ENCODE results near the gene NEDD4.

The NEDD4 gene

DNA sequence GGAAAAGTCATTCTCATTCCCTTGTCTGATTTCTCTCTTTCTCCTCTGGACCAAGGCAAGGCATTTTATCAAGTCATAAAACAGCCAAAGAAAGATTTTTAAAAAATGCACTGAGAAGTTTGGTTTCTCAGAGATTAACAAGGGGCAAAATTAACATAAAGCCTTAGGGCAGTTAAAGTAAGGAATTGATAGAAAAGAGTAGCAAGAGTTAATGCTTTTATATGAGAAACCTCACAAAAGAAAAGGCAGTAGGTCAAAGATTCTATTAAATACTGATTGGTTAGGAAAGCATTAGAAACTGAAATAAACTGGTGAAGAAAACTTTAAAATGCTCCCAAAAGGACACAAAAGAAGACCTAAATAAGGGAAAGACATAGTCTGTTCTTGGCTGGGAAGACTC, 129.5 kb downstream of the NEDD4 start:
- Histone ChIP-seq H4K91ac (ENCODE audit: low read depth, low read length) (no peak overlapping the region), H3K79me2 (ENCODE audit: control insufficient read depth, insufficient read depth, low read length, poor library complexity) (no peaks in the 10 kb centered on the region), H2AK5ac (ENCODE audit: low read length) (no peak overlapping the region), H3K9me3 (ENCODE audit: insufficient read depth, low read depth, low read length) (no peaks in the 10 kb centered on the region), H3K27ac (ENCODE audit: low read depth, low read length) (no peak overlapping the region), H3K4me2 (ENCODE audit: low read length) (no peak overlapping the region), H2BK120ac (ENCODE audit: insufficient read depth, low read length, poor library complexity) (no peak overlapping the region), H3K14ac (ENCODE audit: low read length) (no peak overlapping the region), H3K23ac (ENCODE audit: low read length) (no peak overlapping the region), H3K36me3 (ENCODE audit: control insufficient read depth in 1 of 2, insufficient read depth in 2 of 2, low read length in 2 of 2) (no peaks in the 10 kb centered on the region), H2BK12ac (ENCODE audit: low read length) (no peak overlapping the region), H2AFZ (ENCODE audit: insufficient read depth, low read length, poor library complexity) (no peak overlapping the region), H3K4me1 (ENCODE audit: control insufficient read depth in 1 of 2, insufficient read depth in 2 of 2, low read length in 2 of 2) (peaks cover 0 to 2% of the 10 kb centered on the region in 2 experiments), H3K4ac (ENCODE audit: low read depth, low read length) (no peak overlapping the region), H3K18ac (ENCODE audit: low read length) (no peak overlapping the region), H3K79me1 (ENCODE audit: low read length) (no peaks in the 10 kb centered on the region), H3K4me3 (ENCODE audit: low read depth, low read length) (no peak overlapping the region), H3K27me3 (ENCODE audit: insufficient read depth, low read length) (no peaks in the 10 kb centered on the region), H4K12ac (ENCODE audit: low read depth, low read length) (no peak overlapping the region), H4K8ac (ENCODE audit: low read depth, low read length) (no peak overlapping the region), H2BK5ac (ENCODE audit: low read depth, low read length, poor library complexity) (no peak overlapping the region), H3K9ac (ENCODE audit: low read length) (no peak overlapping the region)
- no peak for DNase-seq

DNA sequence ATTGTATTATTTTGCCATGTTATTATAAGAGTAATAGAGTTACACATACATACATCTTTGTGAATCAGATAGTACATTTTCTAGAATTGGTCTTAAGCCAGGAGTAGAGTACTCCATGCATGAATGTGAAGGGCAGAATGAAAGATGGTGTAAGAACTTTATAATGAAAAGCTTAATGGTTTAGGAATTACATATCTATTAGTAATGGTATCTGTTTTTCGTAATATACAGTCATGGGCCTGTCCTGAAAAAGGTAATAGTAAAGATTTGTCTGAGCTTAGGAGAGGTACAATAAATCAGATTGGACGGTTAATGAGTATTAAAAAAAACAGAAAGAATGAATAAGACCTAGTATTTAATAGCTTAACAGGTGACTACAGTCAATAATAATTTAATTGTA, 132.3 kb downstream of the NEDD4 start:
- Histone ChIP-seq H3K36me3 (ENCODE audit: control insufficient read depth in 1 of 2, insufficient read depth in 2 of 2, low read length in 2 of 2) (peaks cover 0 to 4% of the 10 kb centered on the region in 2 experiments), H3K23ac (ENCODE audit: low read length) (no peak overlapping the region), H4K91ac (ENCODE audit: low read depth, low read length) (no peak overlapping the region), H2BK120ac (ENCODE audit: insufficient read depth, low read length, poor library complexity) (no peak overlapping the region), H3K9ac (ENCODE audit: low read length) (no peak overlapping the region), H3K14ac (ENCODE audit: low read length) (no peak overlapping the region), H3K4me3 (ENCODE audit: low read depth, low read length) (no peak overlapping the region), H3K18ac (ENCODE audit: low read length) (no peak overlapping the region), H3K4me2 (ENCODE audit: low read length) (no peak overlapping the region), H3K27ac (ENCODE audit: low read depth, low read length) (no peak overlapping the region), H3K79me1 (ENCODE audit: low read length) (no peaks in the 10 kb centered on the region), H3K27me3 (ENCODE audit: insufficient read depth, low read length) (no peaks in the 10 kb centered on the region), H4K8ac (ENCODE audit: low read depth, low read length) (no peak overlapping the region), H3K4ac (ENCODE audit: low read depth, low read length) (no peak overlapping the region), H2AFZ (ENCODE audit: insufficient read depth, low read length, poor library complexity) (no peak overlapping the region), H3K9me3 (ENCODE audit: insufficient read depth, low read depth, low read length) (no peaks in the 10 kb centered on the region), H2BK5ac (ENCODE audit: low read depth, low read length, poor library complexity) (no peak overlapping the region), H2AK5ac (ENCODE audit: low read length) (no peak overlapping the region), H4K12ac (ENCODE audit: low read depth, low read length) (no peak overlapping the region), H3K79me2 (ENCODE audit: control insufficient read depth, insufficient read depth, low read length, poor library complexity) (no peaks in the 10 kb centered on the region), H3K4me1 (ENCODE audit: control insufficient read depth in 1 of 2, insufficient read depth in 2 of 2, low read length in 2 of 2) (no peaks in the 10 kb centered on the region), H2BK12ac (ENCODE audit: low read length) (no peak overlapping the region)
- no CpG with 5 or more reads among the region's 2 CpGs for WGBS (ENCODE audit: extremely low coverage, insufficient coverage, insufficient read length)
- DNase-seq = no peak

DNA sequence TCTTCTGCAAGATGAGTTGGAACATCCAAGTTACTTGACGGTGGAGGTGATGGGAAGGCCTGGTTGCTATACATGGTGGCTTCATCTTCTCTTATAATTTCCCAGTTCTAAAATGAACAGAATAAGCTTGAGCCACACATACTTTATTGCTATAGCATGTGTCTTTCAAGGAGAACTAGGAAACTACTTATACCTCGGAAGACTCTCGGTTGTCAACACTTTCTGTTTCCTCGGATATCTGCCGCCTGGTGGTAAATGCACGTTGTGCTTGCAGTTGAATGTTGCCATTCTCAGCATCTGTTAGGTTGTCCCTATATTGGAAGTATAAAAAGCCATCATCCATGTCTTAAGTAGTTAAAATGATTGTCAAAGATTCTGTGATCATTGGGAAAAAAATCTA, 132.9 kb downstream of the NEDD4 start:
- Histone ChIP-seq H3K36me3 (ENCODE audit: control insufficient read depth in 1 of 2, insufficient read depth in 2 of 2, low read length in 2 of 2) (peaks cover 0 to 6% of the 10 kb centered on the region in 2 experiments), H3K27me3 (ENCODE audit: insufficient read depth, low read length) (no peaks in the 10 kb centered on the region), H4K91ac (ENCODE audit: low read depth, low read length) (no peak overlapping the region), H2AFZ (ENCODE audit: insufficient read depth, low read length, poor library complexity) (no peak overlapping the region), H2BK5ac (ENCODE audit: low read depth, low read length, poor library complexity) (no peak overlapping the region), H3K79me2 (ENCODE audit: control insufficient read depth, insufficient read depth, low read length, poor library complexity) (no peaks in the 10 kb centered on the region), H4K12ac (ENCODE audit: low read depth, low read length) (no peak overlapping the region), H3K4ac (ENCODE audit: low read depth, low read length) (no peak overlapping the region), H2BK12ac (ENCODE audit: low read length) (no peak overlapping the region), H3K23ac (ENCODE audit: low read length) (no peak overlapping the region), H3K14ac (ENCODE audit: low read length) (no peak overlapping the region), H2AK5ac (ENCODE audit: low read length) (no peak overlapping the region), H2BK120ac (ENCODE audit: insufficient read depth, low read length, poor library complexity) (no peak overlapping the region), H3K4me1 (ENCODE audit: control insufficient read depth in 1 of 2, insufficient read depth in 2 of 2, low read length in 2 of 2) (no peaks in the 10 kb centered on the region), H3K9ac (ENCODE audit: low read length) (no peak overlapping the region), H3K79me1 (ENCODE audit: low read length) (no peaks in the 10 kb centered on the region), H4K8ac (ENCODE audit: low read depth, low read length) (no peak overlapping the region), H3K18ac (ENCODE audit: low read length) (no peak overlapping the region), H3K9me3 (ENCODE audit: insufficient read depth, low read depth, low read length) (no peaks in the 10 kb centered on the region), H3K4me3 (ENCODE audit: low read depth, low read length) (no peak overlapping the region), H3K27ac (ENCODE audit: low read depth, low read length) (no peak overlapping the region), H3K4me2 (ENCODE audit: low read length) (no peak overlapping the region)
- WGBS (ENCODE audit: extremely low coverage, insufficient coverage, insufficient read length) = no CpG with 5 or more reads among the region's 6 CpGs
- no peak for DNase-seq

DNA sequence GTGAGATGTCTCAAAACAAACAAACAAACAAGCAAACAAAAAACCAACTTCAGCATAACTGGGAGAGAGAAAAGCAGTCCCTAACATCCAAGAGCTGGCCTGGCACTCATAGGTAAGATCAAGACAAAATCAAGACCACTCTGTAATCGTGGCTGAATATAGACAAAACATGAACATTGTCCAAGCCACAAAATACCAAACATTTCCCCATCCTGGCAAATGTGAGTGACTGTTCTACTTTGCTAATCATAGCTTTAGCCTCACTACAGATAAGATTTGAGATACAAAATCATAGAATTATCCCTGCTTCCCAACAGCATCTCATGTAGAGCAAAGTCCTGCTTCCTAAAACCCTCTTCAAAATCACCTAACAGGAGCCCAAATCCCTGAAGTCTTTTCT, 133.7 kb downstream of the NEDD4 start:
- Histone ChIP-seq H2AFZ (ENCODE audit: insufficient read depth, low read length, poor library complexity) (no peak overlapping the region), H2AK5ac (ENCODE audit: low read length) (no peak overlapping the region), H3K27ac (ENCODE audit: low read depth, low read length) (no peak overlapping the region), H3K27me3 (ENCODE audit: insufficient read depth, low read length) (no peaks in the 10 kb centered on the region), H4K8ac (ENCODE audit: low read depth, low read length) (no peak overlapping the region), H3K18ac (ENCODE audit: low read length) (no peak overlapping the region), H4K91ac (ENCODE audit: low read depth, low read length) (no peak overlapping the region), H2BK120ac (ENCODE audit: insufficient read depth, low read length, poor library complexity) (no peak overlapping the region), H2BK5ac (ENCODE audit: low read depth, low read length, poor library complexity) (no peak overlapping the region), H3K4me3 (ENCODE audit: low read depth, low read length) (no peak overlapping the region), H3K4me2 (ENCODE audit: low read length) (no peak overlapping the region), H3K14ac (ENCODE audit: low read length) (no peak overlapping the region), H3K36me3 (ENCODE audit: control insufficient read depth in 1 of 2, insufficient read depth in 2 of 2, low read length in 2 of 2) (peaks cover 0 to 7% of the 10 kb centered on the region in 2 experiments), H3K4me1 (ENCODE audit: control insufficient read depth in 1 of 2, insufficient read depth in 2 of 2, low read length in 2 of 2) (no peaks in the 10 kb centered on the region), H3K9ac (ENCODE audit: low read length) (no peak overlapping the region), H3K79me1 (ENCODE audit: low read length) (no peaks in the 10 kb centered on the region), H3K23ac (ENCODE audit: low read length) (no peak overlapping the region), H4K12ac (ENCODE audit: low read depth, low read length) (no peak overlapping the region), H3K4ac (ENCODE audit: low read depth, low read length) (no peak overlapping the region), H3K79me2 (ENCODE audit: control insufficient read depth, insufficient read depth, low read length, poor library complexity) (no peaks in the 10 kb centered on the region), H2BK12ac (ENCODE audit: low read length) (no peak overlapping the region), H3K9me3 (ENCODE audit: insufficient read depth, low read depth, low read length) (no peaks in the 10 kb centered on the region)
- no peak for DNase-seq
- no CpG with 5 or more reads among the region's 1 CpG for WGBS (ENCODE audit: extremely low coverage, insufficient coverage, insufficient read length)
